HepG2 (cell line): ENCODE data around the gene TCF12. TPM values are rescaled to one million over a fixed set of nuclear protein-coding genes. Genes with fewer than 3 reads are reported as not detected.
A peak's percentile ranks its signal among the peaks of the same experiment; 100 is the strongest.

Experiments
- AHR ChIP-seq: IDR thresholded peaks from 2 replicates; pipeline ENCODE4 v1.6.1; 2018; ENCODE audit warnings: missing genetic modification reagents, missing compliant biosample characterization
- ARID3A ChIP-seq: IDR thresholded peaks from 2 replicates; pipeline ENCODE4 v1.6.1; 2012; ENCODE audit warnings: low read depth, low read length, improper control_type of control experiment
- ARID4A ChIP-seq: sonication (generic); formaldehyde crosslinking; IDR thresholded peaks from 2 replicates; pipeline ENCODE4 v1.5.0; 2020; ENCODE audit warnings: mild to moderate bottlenecking, missing genetic modification reagents, borderline replicate concordance
- EEA1 ChIP-seq: sonication (generic); formaldehyde crosslinking; IDR thresholded peaks from 2 replicates; pipeline ENCODE4 v1.5.1; 2020; ENCODE audit warnings: mild to moderate bottlenecking, missing genetic modification reagents, borderline replicate concordance
- EZH2 ChIP-seq: conservative IDR thresholded peaks from 2 replicates; pipeline ENCODE4 v1.6.1; 2012; ENCODE audit warnings: mild to moderate bottlenecking, low read depth, low read length, moderate library complexity
- FOXP4 ChIP-seq: sonication (generic); formaldehyde crosslinking; IDR thresholded peaks from 2 replicates; pipeline ENCODE4 v1.4.0; 2020; ENCODE audit warnings: missing genetic modification reagents
- KDM4B ChIP-seq: sonication (generic); formaldehyde crosslinking; IDR thresholded peaks from 2 replicates; pipeline ENCODE4 v1.4.0; 2020; ENCODE audit warnings: missing genetic modification reagents
- MLLT10 ChIP-seq: sonication (generic); formaldehyde crosslinking; IDR thresholded peaks from 2 replicates; pipeline ENCODE4 v1.4.0; 2020; ENCODE audit warnings: missing genetic modification reagents
- RFX3 ChIP-seq: IDR thresholded peaks from 2 replicates; pipeline ENCODE4 v1.6.1; 2016; ENCODE audit warnings: missing biosample characterization, missing genetic modification reagents
- SP4 ChIP-seq: sonication (generic); formaldehyde crosslinking; IDR thresholded peaks from 2 replicates; pipeline ENCODE4 v1.8.1; 2023; ENCODE audit warnings: mild to moderate bottlenecking, missing genetic modification reagents
- TEAD3 ChIP-seq: optimal IDR thresholded peaks from 2 replicates; pipeline ENCODE3; 2016; ENCODE audit warnings: borderline replicate concordance
- TRIM22 ChIP-seq: fragments of 450-650 bp; IDR thresholded peaks from 2 replicates; pipeline ENCODE4 v1.6.1; 2017
- YEATS2 ChIP-seq: sonication (generic); formaldehyde crosslinking; IDR thresholded peaks from 2 replicates; pipeline ENCODE4 v1.4.0; 2020; ENCODE audit warnings: missing genetic modification reagents, borderline replicate concordance
- ZBTB39 ChIP-seq: sonication (generic); formaldehyde crosslinking; IDR thresholded peaks from 2 replicates; pipeline ENCODE4 v1.5.0; 2020; ENCODE audit warnings: missing genetic modification reagents
- ZFP36 ChIP-seq: fragments of 150-350 bp; IDR thresholded peaks from 2 replicates; pipeline ENCODE4 v1.6.1; 2018; ENCODE audit warnings: borderline replicate concordance, low read length, low read depth; ENCODE audit not compliant: partially characterized antibody
- ZKSCAN5 ChIP-seq: sonication (generic); formaldehyde crosslinking; IDR thresholded peaks from 2 replicates; pipeline ENCODE4 v1.5.1; 2020; ENCODE audit warnings: mild to moderate bottlenecking, missing genetic modification reagents
- ZNF138 ChIP-seq: sonication (generic); formaldehyde crosslinking; IDR thresholded peaks from 2 replicates; pipeline ENCODE4 v1.5.0; 2020; ENCODE audit warnings: mild to moderate bottlenecking, low read depth, missing genetic modification reagents
- ZNF441 ChIP-seq: sonication (generic); formaldehyde crosslinking; IDR thresholded peaks from 2 replicates; pipeline ENCODE4 v1.7.0; 2021; ENCODE audit warnings: missing genetic modification reagents, borderline replicate concordance
- polyA plus RNA-seq, 8 experiments: library from polyadenylated mRNA; depleted of rRNA in 3 of 8; stranded (reverse) in 7 of 8; unstranded in 1 of 8; fragments of >200 nt; fragmentation: Illumina TruSeq in 4 of 8; extraction: Trizol in 4 of 8; gene quantifications; 2 replicates each; pipeline versions ENCODE4 v1.2.1 to v1.2.3, GENCODE V29; 2011 to 2016; ENCODE audit warnings: low read depth in 4 of 8, missing spikeins in 1 of 8, mixed read lengths in 1 of 8; ENCODE audit not compliant: insufficient read depth in 1 of 8
- total RNA-seq, 5 experiments: library from RNA; depleted of rRNA; stranded (reverse); fragments of >200 nt; fragmentation: Illumina TruSeq; extraction: Trizol; gene quantifications; 2 replicates each; pipeline ENCODE4 v1.2.3, GENCODE V29; 2016; ENCODE audit warnings: low read depth in 1 of 5

TCF12 gene
- total and polyA plus RNA-seq, 2 of the 13 experiments (the other 11 are each of a cell fraction or from before 2014, with no cell fraction given) = 48.6 to 51.1 TPM

GRCh38 chr15:57307527-57308169, 389.2 kb downstream of the TCF12 start (continued):
- no peak for TF ChIP-seq ARID4A
- no peak for TF ChIP-seq RFX3 (CRISPR knock-in tag)
- TF ChIP-seq ZNF138 (CRISPR knock-in tag) = no peak
- TF ChIP-seq TRIM22 = no peak
- TF ChIP-seq TEAD3 (CRISPR knock-in tag) = peak; percentile 26
- no peak for TF ChIP-seq YEATS2 (CRISPR knock-in tag)
- no peak for TF ChIP-seq ZNF441 (CRISPR knock-in tag)
- TF ChIP-seq ARID3A = peak; percentile 79
- TF ChIP-seq EZH2 = no peak
- TF ChIP-seq KDM4B (CRISPR knock-in tag) = no peak
- no peak for TF ChIP-seq SP4 (CRISPR knock-in tag)
- TF ChIP-seq EEA1 = no peak
- TF ChIP-seq MLLT10 (CRISPR knock-in tag) = no peak
- peak; percentile 30; the same call in 1 of the 2 replicates for TF ChIP-seq FOXP4 (CRISPR knock-in tag)
- TF ChIP-seq ZBTB39 (CRISPR knock-in tag) = no peak
- no peak for TF ChIP-seq AHR (CRISPR knock-in tag)
- TF ChIP-seq ZFP36 = no peak
- TF ChIP-seq ZKSCAN5 (CRISPR knock-in tag) = no peak
